Neural cell (in vitro differentiated cells): ENCODE data around the gene ST3GAL5.

ENCODE experiments used
- EZH2 ChIP-seq: fragments of 200-600, 300-800 bp; shearing (Covaris generic), sonication (generic); IDR thresholded peaks from 2 replicates; pipeline ENCODE4 v1.6.1; 2014; ENCODE audit warnings: antibody characterized with exemption, low read length, borderline replicate concordance, mild to moderate bottlenecking; ENCODE audit not compliant: insufficient read depth, poor library complexity, severe bottlenecking
- TF ChIP-seq, protein P1 (sequence below): fragments of 450-650 bp; IDR thresholded peaks from 2 replicates; pipeline ENCODE4 v1.5.1; 2014; ENCODE audit warnings: antibody characterized with exemption, mild to moderate bottlenecking, moderate library complexity; ENCODE audit not compliant: poor library complexity, severe bottlenecking

- TF ChIP-seq, protein P1, sequence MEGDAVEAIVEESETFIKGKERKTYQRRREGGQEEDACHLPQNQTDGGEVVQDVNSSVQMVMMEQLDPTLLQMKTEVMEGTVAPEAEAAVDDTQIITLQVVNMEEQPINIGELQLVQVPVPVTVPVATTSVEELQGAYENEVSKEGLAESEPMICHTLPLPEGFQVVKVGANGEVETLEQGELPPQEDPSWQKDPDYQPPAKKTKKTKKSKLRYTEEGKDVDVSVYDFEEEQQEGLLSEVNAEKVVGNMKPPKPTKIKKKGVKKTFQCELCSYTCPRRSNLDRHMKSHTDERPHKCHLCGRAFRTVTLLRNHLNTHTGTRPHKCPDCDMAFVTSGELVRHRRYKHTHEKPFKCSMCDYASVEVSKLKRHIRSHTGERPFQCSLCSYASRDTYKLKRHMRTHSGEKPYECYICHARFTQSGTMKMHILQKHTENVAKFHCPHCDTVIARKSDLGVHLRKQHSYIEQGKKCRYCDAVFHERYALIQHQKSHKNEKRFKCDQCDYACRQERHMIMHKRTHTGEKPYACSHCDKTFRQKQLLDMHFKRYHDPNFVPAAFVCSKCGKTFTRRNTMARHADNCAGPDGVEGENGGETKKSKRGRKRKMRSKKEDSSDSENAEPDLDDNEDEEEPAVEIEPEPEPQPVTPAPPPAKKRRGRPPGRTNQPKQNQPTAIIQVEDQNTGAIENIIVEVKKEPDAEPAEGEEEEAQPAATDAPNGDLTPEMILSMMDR: no peak
- no peak for TF ChIP-seq EZH2
These were observed 22.3 kb upstream of the ST3GAL5 start for GRCh38 chr2:85911097-85911496.
